GM12878 (cell line): ENCODE data around the gene KIF5C. TPM values are rescaled to one million over a fixed set of nuclear protein-coding genes. Genes with fewer than 3 reads are reported as not detected.

Source experiments
- BRCA1 ChIP-seq: IDR thresholded peaks from 2 replicates; pipeline ENCODE4 v1.6.1; 2011; ENCODE audit warnings: low read depth, low read length, improper control_type of control experiment
- CTCF ChIP-seq, 3 experiments: IDR thresholded peaks in 2 of 3; conservative IDR thresholded peaks in 1 of 3; 2 replicates each; pipeline ENCODE4 v1.5.1; 2011; ENCODE audit warnings: low read depth in 3 of 3, low read length in 3 of 3, mild to moderate bottlenecking in 3 of 3, control low read depth in 2 of 3, moderate library complexity in 2 of 3, inconsistent platforms in 1 of 3, mixed read lengths in 1 of 3; ENCODE audit not compliant: control insufficient read depth in 2 of 3, insufficient read depth in 1 of 3; ENCODE audit errors: extremely low read depth in 1 of 3
- NRF1 ChIP-seq: conservative IDR thresholded peaks from 2 replicates; pipeline ENCODE4 v1.6.1; 2011; ENCODE audit warnings: mild to moderate bottlenecking, low read depth, low read length, improper control_type of control experiment
- PML ChIP-seq: IDR thresholded peaks from 2 replicates; pipeline ENCODE4 v1.6.1; 2012; ENCODE audit warnings: low read length, inconsistent platforms
- SKIL ChIP-seq: fragments of 450-650 bp; IDR thresholded peaks from 2 replicates; pipeline ENCODE4 v1.6.1; 2017; ENCODE audit warnings: mild to moderate bottlenecking, low read depth, inconsistent platforms; ENCODE audit not compliant: poor library complexity, severe bottlenecking
- SMARCA5 ChIP-seq: fragments of 450-650 bp; IDR thresholded peaks from 2 replicates; pipeline ENCODE4 v1.6.1; 2017; ENCODE audit warnings: mild to moderate bottlenecking
- TARDBP ChIP-seq: IDR thresholded peaks from 2 replicates; pipeline ENCODE4 v1.6.1; 2016; ENCODE audit warnings: borderline replicate concordance
- TCF7 ChIP-seq: IDR thresholded peaks from 2 replicates; pipeline ENCODE4 v1.6.1; 2014; ENCODE audit warnings: antibody characterized with exemption, borderline replicate concordance
- YY1 ChIP-seq: IDR thresholded peaks from 2 replicates; pipeline ENCODE4 v1.6.1; 2011; ENCODE audit warnings: low read depth, mild to moderate bottlenecking, low read length
- polyA plus RNA-seq, 11 experiments: library from polyadenylated mRNA; depleted of rRNA in 4 of 11; unstranded in 6 of 11; stranded (reverse) in 5 of 11; fragments of >200 nt; fragmentation: Nextera tagmentation in 4 of 11; fragmentation: Illumina TruSeq in 1 of 11; extraction: Ambion mirVana in 4 of 11; extraction: Trizol in 1 of 11; gene quantifications; 1 replicate in 1 of 11; 2 replicates in 10 of 11; pipeline versions ENCODE4 v1.2.1 to v1.2.3, GENCODE V29; 2011 to 2016; ENCODE audit warnings: inconsistent platforms in 2 of 11, missing spikeins in 2 of 11, low read depth in 1 of 11
- total RNA-seq, 4 experiments: library from RNA; depleted of rRNA in 3 of 4; stranded (reverse); fragments of >200 nt in 3 of 4; fragmentation: Illumina TruSeq in 1 of 4; extraction: Trizol in 1 of 4; gene quantifications; 2 replicates each; pipeline versions ENCODE4 v1.2.1 to v1.2.3, GENCODE V29; 2013 to 2021

Gene KIF5C
- total and polyA plus RNA-seq, 10 of the 15 experiments (the other 5 are each of a cell fraction or from before 2014, with no cell fraction given), result 0.08 to 0.49 (median 0.24) TPM

GRCh38 chr2:149017116-149017985, 142.3 kb downstream of the KIF5C start (continued):
- TF ChIP-seq SKIL (peak; percentile 33), SMARCA5 (no peak), YY1 (peak; percentile 67; the same call in 1 of the 2 replicates), NRF1 (no peak), PML (no peak), TCF7 (no peak), BRCA1 (no peak), CTCF (IDR thresholded peaks at IDR 0.05 in 2 of 3, conservative IDR thresholded peaks at IDR 0.05 in 1 of 3; ENCODE audit: control insufficient read depth in 2 of 3, extremely low read depth in 1 of 3, insufficient read depth in 1 of 3, low read depth in 3 of 3, low read length in 3 of 3) (peak; percentile 82 to 88 (median 87); a peak in 5 of 6 replicates), TARDBP (no peak)
